Stimulated activated CD8-positive, alpha-beta memory T cell treated with anti-CD3 and anti-CD28 coated beads, Interleukin-15, amount 100 ng/mL, for 1 hour (primary cell): ENCODE measurements around the gene DNMT3A.

Source experiments
- DNase-seq: peaks from one replicate; pipeline ENCODE4 v3.0.0-alpha.2; 2020; ENCODE audit warnings: low read depth

Gene DNMT3A

DNA sequence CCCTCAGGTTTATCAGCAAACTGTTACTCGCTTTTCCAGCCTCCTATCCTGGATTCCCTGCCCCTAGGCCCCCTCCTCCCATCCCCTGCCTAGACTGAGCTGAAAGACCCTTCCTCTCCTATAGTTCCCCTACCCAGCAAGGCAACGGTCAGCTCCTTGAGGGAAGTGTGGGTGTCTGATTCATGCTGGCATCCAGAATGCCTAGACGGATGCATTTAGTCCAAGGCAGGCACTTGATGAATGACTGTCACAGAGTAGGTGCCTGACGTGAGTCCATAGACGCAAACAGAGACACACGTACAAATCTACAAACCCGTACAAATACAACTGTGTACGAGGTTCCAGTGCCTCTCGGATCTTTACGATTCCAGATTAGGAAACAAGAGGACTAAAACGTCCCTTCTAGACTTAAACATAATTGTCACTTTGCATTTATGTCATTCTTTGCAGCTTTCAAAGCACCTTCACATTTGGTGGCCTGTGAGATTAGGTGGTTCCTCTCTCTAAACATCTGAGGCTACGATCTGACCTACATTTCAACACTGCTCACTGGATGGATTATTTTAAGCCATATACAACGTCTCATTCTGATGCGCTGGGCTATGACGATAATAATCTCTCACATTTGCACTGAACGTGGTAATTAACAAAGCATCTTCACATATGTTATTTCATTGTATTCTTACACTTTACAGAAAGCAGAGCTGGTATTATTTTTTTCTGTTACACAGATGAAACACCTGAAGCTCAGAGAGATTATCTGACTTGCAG, 36.7 kb downstream of the DNMT3A start:
- no peak for DNase-seq

GRCh38 chr2:25304321-25304720, 37.4 kb downstream of the DNMT3A start:
- no peak for DNase-seq

DNA sequence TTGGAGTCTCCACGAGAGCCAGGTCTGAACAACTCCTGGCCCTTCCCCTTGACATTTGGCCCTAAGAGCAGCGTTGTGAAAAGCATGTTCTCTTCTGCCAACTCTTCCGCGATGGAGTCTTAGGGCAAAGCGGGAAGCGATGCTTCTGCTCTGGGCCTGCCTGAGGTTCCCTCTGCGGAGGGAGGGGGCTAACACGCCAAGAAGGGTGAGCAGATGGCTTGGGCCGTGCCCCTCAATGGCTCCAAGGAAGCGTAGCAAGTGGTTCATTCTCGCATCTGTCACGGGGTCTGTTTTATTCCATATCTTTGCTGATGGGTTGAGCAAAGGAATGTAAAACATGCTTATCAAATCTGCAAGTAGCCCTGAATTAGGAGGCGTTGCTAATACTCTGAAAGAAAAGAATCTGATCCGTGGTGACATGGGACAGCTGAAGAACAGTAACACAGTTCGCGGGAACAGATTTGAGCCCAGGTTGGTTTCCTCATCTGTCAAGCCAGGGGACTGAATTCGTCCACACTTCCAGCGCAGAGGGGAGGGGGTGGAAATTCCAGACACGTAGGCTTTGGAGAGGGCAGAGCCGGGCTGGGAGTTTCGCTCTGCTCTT, 38.0 kb downstream of the DNMT3A start:
- no peak for DNase-seq

- DNase-seq: no peak
These were observed 38.9 kb downstream of the DNMT3A start for GRCh38 chr2:25302758-25303375.

GRCh38 chr2:25301453-25302352, 40.0 kb downstream of the DNMT3A start:
- DNase-seq: no peak

- DNase-seq: no peak
These were observed 41.7 kb downstream of the DNMT3A start for GRCh38 chr2:25300001-25300400.

- DNase-seq: no peak
These were observed 42.8 kb downstream of the DNMT3A start for GRCh38 chr2:25298776-25299431.

- DNase-seq: no peak
These were observed 44.0 kb downstream of the DNMT3A start for GRCh38 chr2:25297738-25298137.

DNA sequence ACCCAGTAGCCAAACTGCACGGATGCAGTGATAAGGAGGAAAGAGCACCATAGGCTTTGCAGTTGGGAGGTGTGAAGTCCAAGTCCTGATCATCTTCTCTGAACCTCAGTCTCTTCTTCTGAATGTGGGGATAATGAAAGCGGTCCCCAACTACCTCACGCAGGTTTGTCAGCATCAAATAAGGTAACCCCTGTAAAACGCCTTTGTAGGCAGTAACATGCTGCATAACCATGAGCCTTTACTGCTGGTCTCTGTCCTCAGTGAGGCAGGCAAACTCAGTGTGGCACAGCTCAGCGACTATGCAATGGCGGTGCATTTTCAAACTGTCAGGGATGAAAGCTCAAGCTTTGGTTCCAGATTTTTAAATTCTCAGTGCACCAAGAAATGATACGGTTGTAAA, 46.1 kb downstream of the DNMT3A start:
- DNase-seq: no peak

GRCh38 chr2:25294573-25295462, 46.9 kb downstream of the DNMT3A start:
- DNase-seq: peak; percentile 48

DNA sequence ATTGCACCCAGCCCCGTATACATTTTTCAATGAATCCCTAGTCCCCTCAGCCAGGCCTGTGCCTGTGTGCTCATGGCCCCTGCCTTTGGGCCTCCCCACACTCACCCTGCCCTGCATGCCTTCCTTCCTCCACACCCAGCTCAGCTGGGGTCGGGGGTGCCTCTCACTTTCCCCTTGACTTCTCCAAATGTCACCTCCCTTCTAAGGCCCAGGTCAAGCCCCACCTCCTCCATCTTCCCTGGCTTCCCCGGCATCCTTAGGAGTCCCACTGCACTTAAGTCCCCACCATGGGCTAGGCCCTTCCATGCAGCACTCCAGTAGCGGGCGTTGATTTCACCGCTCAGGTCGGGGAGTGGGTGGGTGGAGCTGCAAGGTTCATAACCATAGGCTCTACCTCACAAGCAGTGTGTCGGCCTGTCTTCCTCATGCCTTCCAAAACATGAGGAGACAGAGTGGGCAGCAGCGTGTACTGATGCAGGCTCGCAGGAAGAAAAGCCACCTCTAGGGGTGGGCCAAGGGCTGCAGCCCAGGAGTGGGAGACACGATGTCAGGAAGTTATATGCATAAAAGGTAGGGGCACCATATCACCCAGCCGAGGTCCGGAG, 47.7 kb downstream of the DNMT3A start:
- no peak for DNase-seq

- no peak for DNase-seq
These were observed 48.6 kb downstream of the DNMT3A start for GRCh38 chr2:25293145-25293544.

DNA sequence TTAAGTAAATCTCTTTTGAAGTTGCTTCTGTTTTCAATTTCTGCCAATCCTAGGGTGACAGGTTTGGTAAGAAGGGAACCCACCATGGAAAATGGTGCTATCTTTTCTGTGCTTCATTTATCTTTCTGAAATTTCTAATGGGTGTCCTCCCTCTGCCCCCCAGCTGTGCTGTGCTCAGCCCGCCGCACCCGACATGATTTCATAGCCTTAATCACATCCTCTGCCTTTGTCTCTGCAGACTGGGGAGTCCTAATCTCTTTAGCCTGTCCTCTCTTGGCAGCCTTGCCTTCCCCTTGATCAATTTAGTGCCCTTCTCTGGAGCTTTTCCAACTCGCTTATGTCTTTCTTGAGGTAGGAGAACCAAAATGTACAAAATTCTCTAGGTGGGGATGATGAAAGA, 49.3 kb downstream of the DNMT3A start:
- DNase-seq: no peak

DNA sequence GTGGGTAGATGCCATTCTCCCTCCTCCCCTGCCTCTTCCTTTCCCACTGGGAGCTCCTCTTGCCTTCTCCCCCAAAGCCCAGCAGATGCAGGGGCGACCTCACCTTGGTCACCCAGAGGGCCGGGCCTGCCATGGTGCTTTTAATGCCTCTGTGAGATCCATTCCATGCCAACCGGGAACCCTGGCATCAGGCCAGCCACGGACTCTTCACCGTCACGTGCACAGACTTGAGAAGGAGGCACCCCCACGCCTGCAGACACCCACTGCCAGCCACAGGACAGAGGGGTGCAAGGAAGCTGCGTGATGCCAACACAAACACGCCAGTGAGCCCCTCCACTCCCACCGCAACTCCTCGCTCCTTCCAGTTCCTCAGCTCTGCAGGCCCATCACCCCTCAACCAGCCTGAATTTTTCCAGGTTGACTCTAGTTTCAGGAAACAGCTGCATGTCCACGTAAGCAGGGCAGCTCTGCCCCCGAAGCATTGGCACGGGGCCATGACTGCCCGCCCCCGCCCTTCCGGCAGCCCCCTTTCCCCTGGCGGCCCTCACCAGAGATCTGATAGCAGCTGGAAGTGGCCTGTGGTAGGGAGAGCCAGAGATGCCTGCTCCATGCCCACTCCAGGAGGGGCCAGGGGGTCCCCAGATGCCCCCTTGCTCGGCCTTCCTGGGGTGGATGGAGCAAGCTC, 50.8 kb downstream of the DNMT3A start:
- DNase-seq: no peak

DNA sequence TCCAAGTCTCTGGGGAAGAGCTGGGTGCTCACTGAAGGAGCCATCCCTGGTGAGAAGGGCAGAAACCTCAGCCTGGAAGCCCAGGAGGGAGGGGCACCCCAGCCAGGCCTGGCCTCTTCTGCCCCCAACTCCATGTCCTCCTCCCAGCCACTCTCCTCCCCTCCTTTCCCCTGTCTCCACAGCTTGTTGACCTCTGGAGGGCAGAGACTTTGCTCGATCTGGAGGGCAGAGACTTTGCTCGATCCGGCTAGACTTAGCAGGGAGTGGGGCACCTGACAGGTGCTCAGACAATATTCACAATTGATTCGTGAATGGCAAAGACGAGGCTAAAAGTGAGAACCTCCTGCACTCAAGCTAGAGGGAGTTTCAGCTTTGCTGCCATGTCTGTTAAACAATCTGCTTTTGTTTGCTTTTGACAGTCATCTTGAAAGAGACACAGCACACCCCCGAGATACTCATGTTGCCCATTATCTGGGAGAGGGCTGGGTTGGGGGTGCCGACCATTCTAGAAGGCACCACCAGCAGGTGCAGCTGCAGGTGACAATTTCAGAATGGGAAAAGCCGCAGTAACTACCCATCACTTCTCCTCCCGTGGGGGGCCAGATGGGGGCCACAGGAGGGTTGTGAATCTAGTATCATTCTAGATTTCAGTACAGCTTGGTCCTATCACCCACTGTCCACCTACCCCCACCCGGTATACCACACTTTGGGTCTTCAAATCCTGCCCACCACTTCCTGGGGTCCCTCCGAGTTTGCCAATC, 54.8 kb downstream of the DNMT3A start:
- DNase-seq: no peak

DNA sequence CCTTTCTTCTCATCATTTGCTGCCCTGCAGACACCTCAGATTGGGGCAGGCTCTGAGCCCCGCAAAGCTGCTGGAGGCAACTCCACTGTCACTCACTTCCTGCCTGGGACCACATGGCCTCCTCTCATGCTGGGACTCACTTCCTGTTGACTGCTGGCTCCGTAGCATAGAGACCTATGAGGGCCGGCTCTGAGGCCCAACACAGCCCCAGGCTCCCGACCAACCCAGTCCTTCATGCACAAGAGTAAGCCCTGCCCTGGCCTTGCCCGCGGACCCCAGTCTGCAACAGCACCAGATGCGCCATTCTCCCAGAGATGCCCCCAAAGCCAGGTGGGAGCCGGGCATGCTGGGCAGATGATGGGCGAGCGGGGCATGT, 55.7 kb downstream of the DNMT3A start:
- DNase-seq: peak; percentile 26

GRCh38 chr2:25285265-25286024, 56.3 kb downstream of the DNMT3A start:
- no peak for DNase-seq

DNA sequence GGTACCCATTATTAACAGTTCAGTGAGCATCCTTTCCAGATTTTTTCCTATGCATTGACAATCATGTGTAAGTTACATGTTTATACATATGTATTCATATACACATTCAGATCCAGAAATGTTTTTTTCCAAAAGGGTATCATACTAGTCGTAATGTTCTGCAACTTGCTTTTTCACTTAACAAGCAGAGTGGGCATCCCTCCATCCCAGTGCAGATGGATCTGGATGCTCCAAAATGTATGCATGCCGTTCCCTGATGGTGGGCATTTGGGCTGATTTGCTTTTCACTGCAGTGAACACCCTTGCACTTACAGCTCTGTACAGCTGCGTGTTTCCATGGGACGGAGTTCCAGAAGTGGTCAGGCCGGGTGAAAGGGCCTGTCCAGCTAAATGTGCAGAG, 57.0 kb downstream of the DNMT3A start:
- DNase-seq: no peak
